GM21717 (cell line): ENCODE data around the gene SLC38A7.
A peak's percentile ranks its signal among the peaks of the same experiment; 100 is the strongest.
"Not testable (repeated sequence)": the region's sequence is repeated elsewhere in the genome, so short reads cannot be mapped to it uniquely, and the experiment has no call there.

Experiments
- ATAC-seq: cut with Tn5 transposase; IDR thresholded peaks from one replicate; pipeline ENCODE4 v1.9.1; 2021; ENCODE audit warnings: mild to moderate bottlenecking, moderate library complexity; ENCODE audit not compliant: unreplicated experiment

Gene SLC38A7, protein sequence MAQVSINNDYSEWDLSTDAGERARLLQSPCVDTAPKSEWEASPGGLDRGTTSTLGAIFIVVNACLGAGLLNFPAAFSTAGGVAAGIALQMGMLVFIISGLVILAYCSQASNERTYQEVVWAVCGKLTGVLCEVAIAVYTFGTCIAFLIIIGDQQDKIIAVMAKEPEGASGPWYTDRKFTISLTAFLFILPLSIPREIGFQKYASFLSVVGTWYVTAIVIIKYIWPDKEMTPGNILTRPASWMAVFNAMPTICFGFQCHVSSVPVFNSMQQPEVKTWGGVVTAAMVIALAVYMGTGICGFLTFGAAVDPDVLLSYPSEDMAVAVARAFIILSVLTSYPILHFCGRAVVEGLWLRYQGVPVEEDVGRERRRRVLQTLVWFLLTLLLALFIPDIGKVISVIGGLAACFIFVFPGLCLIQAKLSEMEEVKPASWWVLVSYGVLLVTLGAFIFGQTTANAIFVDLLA

DNA sequence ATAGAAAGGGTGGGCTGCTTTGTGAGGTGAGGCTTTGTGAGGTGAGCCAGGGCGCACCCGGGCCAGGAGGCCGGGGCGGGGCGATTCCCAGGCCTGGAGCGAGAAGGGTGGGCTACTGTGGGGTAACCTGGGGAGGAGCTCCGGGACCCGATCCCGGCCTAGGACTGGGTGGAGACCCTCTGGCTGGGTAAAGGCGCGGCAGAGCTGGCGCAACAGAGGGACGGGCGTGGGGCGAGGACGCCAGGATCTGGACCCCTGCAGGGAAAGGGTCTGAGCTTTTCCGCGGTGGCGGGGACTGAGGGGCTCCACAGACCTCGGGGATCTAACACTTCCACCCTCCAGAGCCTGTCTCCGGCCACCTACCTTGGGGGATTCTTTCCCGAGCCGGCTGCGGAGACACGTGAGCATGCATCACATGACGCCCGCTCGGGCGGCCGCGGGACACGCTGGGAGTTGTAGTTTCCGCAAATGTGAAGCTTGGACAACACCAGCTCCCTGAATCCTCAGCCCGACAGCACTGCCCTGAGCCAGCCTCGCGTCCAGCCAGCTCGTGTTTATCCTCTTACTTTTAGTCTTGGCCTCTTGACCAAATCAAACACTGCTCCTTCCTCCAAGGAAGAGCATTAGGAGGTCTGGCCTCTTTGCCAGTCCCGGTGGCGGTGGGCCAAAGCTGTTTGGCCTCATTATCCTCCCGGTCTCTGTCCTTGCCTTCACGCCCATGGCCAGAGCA lies at the start of gene SLC38A7:
Gene SLC38A7, minus strand, starts transcription at position 417 of the 730 bp plus-strand sequence. CDS start 4,644 bp downstream, outside the sequence.
- ATAC-seq = peak; percentile 98

DNA sequence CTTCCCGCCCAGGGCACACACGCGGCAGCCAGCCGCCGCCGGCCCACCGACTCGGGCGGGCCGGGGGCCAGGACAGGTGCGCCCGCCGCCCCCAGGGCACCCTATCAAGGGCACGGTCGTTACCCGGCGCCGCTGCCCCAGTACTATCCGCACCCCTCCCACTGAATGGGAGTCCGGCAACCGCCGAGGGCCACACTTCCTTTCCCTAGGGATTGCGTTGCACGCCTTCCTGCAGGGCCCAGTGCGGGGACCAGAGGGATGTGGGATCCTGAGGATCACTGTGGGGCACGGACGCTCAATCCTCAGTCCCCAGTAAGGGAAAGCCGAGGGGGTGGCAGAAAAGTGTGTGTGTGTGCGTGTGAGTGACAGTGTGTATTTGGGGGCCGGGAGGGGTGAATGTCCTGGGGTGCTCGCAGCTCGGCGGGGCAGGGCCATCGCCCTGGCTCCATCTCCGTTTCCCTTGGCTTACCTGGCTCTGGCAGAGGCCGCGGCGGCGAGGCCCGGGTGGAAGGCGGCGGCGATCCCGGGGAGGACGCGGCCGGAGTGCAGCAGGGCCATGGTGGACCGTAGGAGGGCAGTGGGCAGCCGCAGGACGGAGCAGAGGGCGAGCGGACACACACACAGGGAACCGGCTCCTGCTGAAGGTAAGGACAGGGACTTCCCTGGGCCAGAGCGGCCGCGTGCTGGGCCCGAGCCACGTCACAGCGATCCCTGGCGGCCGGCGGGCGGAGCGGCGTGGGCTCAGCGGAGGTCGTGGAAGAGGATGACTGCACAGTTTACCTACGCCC lies 49.3 kb upstream of the SLC38A7 start, which contains the start of gene GOT2:
Gene GOT2, minus strand, starts transcription at position 646 of the 788 bp plus-strand sequence. Its CDS starts 88 bp downstream, at position 558.
- peak; percentile 94 for ATAC-seq

DNA sequence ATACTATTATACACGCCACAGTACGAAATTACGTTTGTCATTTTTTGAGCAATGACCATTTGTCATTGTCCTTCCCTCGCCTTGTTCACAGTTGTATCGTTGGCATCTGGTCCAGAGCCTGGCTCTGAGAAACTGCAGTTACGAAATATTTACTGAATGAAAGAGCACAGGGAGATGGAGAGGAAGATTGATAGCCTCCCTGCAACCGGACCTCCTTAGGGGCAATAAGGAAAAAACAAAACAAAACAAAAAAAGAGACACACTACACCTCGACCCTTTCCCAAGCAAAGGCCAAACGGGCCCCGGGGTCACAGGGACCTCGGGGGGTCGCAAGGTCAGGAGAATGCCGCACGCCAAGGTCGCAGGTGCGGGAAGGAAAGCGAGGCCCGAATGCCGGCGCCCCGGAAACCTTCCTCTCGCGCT lies 48.7 kb upstream of the SLC38A7 start:
- no peak for ATAC-seq

DNA sequence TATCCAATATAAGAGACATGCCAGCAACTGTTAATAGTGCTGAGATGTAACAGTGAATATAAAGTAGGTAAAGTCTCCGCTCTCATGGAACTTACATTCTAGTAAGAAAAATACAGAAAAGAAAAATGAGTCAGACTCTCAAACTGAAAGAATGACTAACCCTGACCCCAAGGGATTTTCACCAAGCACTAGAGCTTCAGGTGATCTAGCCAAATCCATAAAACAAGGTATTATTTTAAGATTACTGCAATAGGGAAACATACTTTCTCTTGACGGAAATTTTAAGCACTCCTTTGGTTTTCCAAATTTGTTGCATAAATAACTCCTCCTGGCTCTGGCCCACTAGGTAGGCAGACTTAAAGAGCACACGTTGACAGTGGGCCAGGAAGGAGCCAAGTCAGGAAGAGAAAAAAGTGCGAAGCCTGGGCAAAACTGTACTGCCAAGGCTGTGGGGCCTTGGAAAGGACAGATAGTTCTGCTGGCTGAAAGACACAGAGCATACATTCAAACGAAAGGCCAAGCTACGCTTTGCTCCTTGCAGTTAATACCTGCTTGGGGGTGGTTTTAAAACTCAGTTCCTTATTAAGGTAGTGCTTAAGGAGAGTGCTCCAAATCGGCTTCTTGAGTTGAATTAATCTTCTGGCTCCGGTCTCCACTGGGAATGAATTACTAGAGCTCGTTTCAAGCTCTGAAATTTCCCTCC lies 48.1 kb upstream of the SLC38A7 start:
- peak; percentile 46 for ATAC-seq

- no peak for ATAC-seq
Measured at GRCh38 chr16:58730724-58731370, 46.3 kb upstream of the SLC38A7 start.

DNA sequence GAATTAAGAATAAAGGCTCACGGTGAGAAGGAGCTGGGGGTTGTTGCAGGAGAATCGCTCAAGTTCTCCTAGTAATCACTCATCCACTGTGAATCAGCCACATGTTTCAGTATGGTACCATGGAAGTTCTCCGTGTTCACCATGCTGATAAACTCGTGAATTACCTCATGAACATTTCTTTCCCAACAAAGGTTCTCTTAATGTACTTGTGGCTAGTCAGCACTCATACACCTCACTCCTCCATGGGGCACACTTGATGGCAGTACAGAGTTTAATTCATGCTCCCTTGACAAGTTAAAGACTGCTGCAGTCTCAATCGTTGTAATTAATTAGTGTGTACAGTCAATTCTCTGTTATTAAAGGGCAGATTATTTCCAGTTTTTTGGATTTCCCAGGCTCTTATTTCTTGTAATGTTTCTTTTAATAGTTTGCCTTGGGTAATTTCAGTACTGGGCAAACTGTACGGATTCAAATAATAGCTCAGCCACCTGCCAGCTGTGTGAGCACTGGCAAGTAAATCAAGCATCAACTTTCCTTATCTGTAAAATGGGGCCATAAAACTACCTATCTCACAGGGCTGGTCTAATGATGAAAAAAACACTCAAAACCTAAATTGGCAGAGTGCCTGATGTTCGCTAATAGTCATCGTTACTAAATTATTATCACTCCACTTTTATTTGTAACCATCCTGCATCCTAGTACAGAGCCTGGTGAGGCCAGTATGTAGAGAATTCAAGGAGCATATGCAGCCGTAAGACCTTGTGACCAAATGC lies 43.4 kb upstream of the SLC38A7 start:
- no peak for ATAC-seq

DNA sequence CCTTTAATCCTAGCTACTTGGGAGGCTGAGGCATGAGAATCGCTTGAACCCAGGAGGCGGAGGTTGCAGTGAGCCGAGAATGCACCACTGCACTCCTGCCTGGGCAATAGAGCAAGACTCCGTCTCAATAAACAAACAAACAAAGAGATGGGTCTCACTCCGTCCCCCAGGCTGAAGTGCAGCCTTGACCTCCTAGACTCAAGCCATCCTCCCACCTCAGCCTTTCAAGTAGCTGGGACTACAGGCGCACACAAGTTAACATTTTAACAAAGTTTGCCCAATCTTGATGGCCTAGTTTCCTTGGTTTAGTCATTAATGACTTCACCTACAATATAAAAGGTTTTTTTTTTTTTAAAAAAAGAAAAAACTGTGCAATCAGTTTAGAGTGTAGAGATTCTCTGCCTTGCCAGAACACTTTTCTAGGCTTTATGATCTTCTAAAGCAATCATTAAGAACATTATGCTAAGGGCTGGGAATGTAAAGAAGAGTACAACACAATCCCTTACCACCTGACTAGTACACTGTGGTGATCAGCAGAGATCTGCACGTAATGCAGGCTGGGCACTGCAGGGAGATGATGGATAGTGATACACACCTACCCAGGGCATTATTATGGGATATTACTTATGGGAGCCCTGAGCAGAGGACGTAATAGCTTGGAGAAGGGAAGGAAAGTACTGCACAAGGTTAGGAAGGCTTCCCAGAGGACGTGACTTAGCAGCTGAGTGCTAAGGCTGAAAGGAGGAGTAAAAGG lies 42.6 kb upstream of the SLC38A7 start:
- no peak for ATAC-seq

GRCh38 chr16:58723109-58723508 lies 38.5 kb upstream of the SLC38A7 start:
- ATAC-seq = no peak

DNA sequence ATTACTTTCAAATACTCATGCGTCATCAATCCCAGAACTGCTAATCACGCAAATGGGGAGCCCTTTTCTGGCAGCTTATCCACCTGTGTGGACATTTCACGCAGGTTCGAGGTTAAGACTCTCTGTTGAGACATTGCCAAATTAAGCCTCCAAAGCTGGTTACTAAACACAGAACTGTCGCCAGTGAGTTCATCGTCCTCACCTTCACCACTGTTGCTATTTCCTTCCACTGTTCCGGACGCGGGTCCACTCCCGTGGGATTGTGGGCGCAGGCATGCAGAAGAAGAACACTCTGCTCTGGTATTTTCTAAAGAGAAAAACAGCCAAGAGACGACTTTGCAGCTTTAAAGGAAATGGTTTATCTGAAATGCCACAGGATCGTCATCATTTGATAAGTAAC lies 33.4 kb upstream of the SLC38A7 start:
- no peak for ATAC-seq

GRCh38 chr16:58716468-58716867 lies 31.9 kb upstream of the SLC38A7 start:
- ATAC-seq = no peak

- ATAC-seq = no peak
Measured at GRCh38 chr16:58713742-58714141, 29.2 kb upstream of the SLC38A7 start.

DNA sequence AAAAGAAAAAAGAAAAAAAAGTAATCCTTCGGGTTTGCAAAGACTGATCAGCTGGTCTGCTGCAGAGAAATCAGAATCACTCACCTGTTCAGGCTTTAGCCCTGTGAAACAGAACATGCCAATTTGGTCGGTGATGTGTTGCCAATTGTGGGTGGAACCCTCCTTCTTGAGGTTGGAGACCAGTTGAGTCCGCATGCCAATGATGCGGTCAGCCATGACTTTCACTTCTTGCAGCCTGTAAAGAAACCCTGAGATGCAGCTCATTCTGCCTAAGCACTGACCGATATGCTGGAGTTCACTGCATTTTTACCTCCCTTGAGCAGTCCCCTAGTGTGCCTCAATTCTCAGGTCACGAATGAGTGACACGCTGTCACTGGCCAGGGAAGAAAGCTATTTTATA lies 24.8 kb upstream of the SLC38A7 start:
- no peak for ATAC-seq

DNA sequence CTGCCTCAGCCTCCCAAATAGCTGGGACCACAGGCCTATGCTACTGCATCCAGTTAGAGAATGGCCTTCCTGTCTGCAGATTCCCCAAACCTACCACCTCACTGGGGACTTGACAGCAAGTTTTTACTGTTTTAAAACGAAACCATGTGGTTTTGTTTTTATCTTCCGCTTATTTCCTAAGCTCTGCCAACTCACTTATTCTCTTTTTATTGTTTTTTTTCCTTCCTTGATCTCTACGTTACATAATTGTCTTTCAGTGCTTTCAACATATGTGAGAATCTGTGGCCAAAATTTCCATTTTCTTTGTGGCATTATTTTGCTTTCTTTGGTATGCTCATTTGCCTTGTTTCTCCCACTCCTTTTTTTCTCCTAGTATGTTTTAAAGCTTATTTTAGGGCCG lies 14.6 kb upstream of the SLC38A7 start:
- ATAC-seq = no peak

DNA sequence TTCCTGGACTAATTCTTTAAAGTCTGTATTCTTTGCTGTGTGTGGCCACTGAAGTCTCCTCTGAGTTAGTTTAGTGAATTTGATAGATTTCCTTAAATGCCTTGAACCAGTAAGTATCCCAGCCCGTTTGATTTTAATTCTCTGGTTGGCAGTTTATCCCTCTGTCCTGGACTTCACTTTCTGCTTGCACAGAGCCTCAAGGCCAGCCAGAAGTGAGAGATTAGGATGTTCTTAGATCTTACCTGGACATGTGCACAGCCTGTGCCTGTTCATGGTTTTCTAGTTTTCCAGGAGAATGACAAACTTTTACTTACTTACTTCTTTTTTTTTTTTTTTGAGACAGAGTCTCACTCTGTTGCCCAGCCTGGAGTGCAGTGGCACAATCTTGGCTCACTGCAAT lies 10.8 kb upstream of the SLC38A7 start:
- ATAC-seq = no peak

GRCh38 chr16:58692450-58692849 lies 7.9 kb upstream of the SLC38A7 start:
- no peak for ATAC-seq

DNA sequence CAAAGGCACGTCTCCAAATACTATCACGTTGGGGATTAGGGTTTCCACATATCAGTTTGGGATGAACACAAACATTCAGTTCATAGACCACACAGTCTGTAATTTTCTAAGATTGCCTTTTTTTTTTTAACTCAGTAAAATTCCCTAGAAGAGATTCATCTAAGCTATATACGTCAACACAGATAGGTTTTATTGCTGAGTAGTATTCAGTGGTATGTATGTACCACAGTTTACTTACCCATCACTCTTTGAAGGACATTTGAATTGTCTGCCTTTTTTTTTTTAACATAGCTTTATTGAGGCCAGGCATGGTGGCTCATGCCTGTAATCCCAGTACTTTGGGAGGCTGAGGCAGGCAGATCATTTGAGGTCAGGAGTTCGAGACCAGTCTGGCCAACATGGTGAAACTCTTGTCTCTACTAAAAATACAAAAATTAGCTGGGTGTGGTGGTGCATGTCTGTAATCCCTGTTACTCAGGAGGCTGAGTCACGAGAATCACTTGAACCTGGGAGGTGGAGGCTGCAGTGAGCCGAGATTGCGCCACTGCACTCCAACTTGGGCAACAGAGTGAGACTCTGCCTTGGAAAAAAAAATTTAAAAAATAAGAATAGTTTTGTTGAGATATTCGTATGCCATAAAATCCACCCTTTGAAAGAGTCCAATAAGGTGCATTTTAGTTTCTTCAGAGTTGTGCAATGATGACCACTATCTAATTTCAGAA lies 2.6 kb upstream of the SLC38A7 start:
- not testable (repeated sequence) for ATAC-seq

- ATAC-seq = no peak
Measured at GRCh38 chr16:58685084-58685449, 497 bp upstream of the SLC38A7 start.

GRCh38 chr16:58684001-58684353 lies 593 bp downstream of the SLC38A7 start:
- ATAC-seq = no peak
